Sigmoid colon (tissue), 3 donors: ENCODE data around the gene TNFRSF14.

Source experiments
- POLR2A ChIP-seq, 2 donors: fragments of 450-650 bp; IDR thresholded peaks; one replicate each; pipeline ENCODE4 v1.6.1; 2016; ENCODE audit warnings: antibody characterized with exemption in 2 of 2, mild to moderate bottlenecking in 2 of 2, moderate library complexity in 2 of 2
- TF ChIP-seq, protein P1 (sequence below), 4 experiments: fragments of 450-650 bp in 3 of 4; fragments of 200-600 bp in 1 of 4; IDR thresholded peaks; one replicate each; pipeline ENCODE4 v1.5.1; 2016 to 2019; ENCODE audit warnings: antibody characterized with exemption in 4 of 4, mild to moderate bottlenecking in 3 of 4, moderate library complexity in 2 of 4

- no peak for TF ChIP-seq POLR2A (IDR thresholded peaks at IDR 0.05)
- TF ChIP-seq, protein P1, sequence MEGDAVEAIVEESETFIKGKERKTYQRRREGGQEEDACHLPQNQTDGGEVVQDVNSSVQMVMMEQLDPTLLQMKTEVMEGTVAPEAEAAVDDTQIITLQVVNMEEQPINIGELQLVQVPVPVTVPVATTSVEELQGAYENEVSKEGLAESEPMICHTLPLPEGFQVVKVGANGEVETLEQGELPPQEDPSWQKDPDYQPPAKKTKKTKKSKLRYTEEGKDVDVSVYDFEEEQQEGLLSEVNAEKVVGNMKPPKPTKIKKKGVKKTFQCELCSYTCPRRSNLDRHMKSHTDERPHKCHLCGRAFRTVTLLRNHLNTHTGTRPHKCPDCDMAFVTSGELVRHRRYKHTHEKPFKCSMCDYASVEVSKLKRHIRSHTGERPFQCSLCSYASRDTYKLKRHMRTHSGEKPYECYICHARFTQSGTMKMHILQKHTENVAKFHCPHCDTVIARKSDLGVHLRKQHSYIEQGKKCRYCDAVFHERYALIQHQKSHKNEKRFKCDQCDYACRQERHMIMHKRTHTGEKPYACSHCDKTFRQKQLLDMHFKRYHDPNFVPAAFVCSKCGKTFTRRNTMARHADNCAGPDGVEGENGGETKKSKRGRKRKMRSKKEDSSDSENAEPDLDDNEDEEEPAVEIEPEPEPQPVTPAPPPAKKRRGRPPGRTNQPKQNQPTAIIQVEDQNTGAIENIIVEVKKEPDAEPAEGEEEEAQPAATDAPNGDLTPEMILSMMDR (IDR thresholded peaks at IDR 0.05): no peak
These were observed 25.4 kb upstream of the TNFRSF14 start for GRCh38 chr1:2530513-2531361.
